HG02840 (cell line): Measurements from ENCODE around the gene C1orf198.

Source experiments
- ATAC-seq: cut with Tn5 transposase; IDR thresholded peaks from one replicate; pipeline ENCODE4 v1.9.1; 2021; ENCODE audit warnings: mild to moderate bottlenecking, moderate library complexity, moderate number of reproducible peaks; ENCODE audit not compliant: unreplicated experiment, low FRiP score

C1orf198 gene

DNA sequence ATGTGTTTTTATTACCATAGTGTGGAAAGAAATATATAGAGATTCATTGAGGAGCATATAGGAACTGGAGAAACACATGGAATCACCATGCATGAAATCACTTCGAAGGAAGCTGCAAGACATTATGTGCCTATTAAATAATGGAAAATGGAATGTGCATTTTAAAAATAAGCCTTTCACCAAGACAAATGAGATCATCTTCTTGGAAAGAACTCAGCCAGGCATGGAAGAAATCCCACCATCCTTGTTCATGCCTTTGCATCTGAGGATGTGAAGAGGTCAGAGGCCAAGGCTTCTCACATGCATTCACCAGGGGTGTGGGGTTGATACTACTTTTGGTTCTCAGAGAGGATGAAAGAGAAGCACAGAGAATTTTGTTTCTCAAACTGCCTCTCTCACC, 50.0 kb downstream of the C1orf198 start:
- no peak for ATAC-seq

DNA sequence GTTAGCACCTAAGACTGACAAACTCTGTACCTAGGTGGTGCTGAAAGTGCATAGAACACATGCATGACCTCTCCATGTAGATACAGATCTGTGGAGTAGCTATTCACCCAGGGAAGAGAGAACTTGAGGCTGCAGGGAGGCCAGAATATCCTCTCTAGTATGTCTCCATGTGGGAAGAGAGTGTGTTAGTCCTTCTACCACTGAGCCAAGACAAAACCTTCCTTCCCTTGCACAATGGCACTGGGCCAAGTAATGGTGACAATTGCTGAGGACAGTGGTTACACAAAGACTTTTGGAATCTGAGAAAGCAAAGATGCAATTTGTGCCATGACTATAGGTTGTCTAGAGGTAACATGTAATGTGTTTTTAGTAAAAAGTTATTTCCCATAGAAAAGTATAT, 52.3 kb downstream of the C1orf198 start:
- no peak for ATAC-seq

- ATAC-seq: no peak
These were observed 53.2 kb downstream of the C1orf198 start for GRCh38 chr1:230814949-230815692.

GRCh38 chr1:230812568-230812967, 55.8 kb downstream of the C1orf198 start:
- no peak for ATAC-seq

GRCh38 chr1:230809256-230809990, 58.9 kb downstream of the C1orf198 start:
- no peak for ATAC-seq

- no peak for ATAC-seq
These were observed 59.9 kb downstream of the C1orf198 start for GRCh38 chr1:230808281-230808872.

DNA sequence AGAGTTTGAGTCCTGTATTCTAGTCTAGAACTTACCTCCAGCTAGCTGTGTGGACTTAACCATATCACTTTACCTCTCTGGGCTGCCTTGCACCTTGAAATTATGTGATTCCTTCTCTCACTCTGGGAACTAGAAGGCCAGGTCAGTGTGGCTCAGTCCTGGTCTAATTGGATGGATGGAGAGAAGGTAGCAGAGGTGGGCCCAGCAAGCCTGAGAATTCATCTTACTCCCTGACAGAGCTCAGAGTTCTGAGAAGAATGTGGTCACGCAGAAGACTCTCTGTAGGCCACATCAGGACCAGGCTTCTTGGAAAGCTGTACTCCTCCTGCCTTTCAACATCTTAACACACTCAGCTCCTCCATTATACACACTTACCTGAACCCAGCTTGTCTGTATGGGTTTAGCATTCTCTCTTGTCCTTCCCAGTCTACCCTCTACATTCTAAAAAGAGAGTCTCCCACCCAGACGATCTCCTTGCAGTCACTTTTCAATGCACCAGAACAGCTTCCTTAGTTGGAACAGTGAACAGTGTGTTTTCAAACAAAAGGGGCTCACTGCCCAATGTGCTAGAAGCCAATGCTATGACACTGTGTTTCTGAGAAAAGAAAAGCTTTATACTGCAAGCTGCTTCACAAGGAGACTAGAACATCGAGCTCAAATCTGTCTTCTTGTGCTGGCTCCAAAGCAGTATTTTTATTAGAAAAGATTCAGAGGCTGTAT, 60.6 kb downstream of the C1orf198 start:
- ATAC-seq: no peak

DNA sequence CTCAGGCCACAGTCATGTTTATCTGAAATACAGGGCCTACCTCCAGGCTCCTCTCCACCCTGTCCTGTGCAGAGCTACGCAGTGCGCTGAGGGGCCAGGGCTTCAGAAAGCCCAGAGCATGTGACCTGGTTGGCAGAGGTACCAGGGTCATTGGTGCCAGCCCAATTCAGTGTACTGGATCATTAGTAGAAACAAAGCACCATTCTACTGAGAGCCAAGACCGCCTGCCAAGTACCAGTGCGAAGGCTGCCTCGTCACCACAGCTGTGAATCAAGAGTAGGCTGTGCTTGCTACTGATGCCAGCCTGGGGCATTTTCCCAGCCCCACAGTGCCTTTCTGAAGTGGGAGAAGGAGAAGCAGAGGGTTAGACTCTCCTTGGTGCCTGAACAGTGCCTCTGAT, 61.3 kb downstream of the C1orf198 start:
- ATAC-seq: no peak

GRCh38 chr1:230806552-230806951, 61.8 kb downstream of the C1orf198 start:
- ATAC-seq: no peak

GRCh38 chr1:230804396-230804795, 63.9 kb downstream of the C1orf198 start:
- no peak for ATAC-seq

- no peak for ATAC-seq
These were observed 67.2 kb downstream of the C1orf198 start for GRCh38 chr1:230800891-230801840.

- ATAC-seq: no peak
These were observed 69.8 kb downstream of the C1orf198 start for GRCh38 chr1:230798491-230798890.

- ATAC-seq: no peak
These were observed 70.4 kb downstream of the C1orf198 start for GRCh38 chr1:230797942-230798365.

GRCh38 chr1:230797376-230797920, 70.9 kb downstream of the C1orf198 start:
- ATAC-seq: no peak

GRCh38 chr1:230796626-230797025, 71.7 kb downstream of the C1orf198 start:
- ATAC-seq: no peak

- ATAC-seq: no peak
These were observed 73.3 kb downstream of the C1orf198 start for GRCh38 chr1:230794871-230795605.

DNA sequence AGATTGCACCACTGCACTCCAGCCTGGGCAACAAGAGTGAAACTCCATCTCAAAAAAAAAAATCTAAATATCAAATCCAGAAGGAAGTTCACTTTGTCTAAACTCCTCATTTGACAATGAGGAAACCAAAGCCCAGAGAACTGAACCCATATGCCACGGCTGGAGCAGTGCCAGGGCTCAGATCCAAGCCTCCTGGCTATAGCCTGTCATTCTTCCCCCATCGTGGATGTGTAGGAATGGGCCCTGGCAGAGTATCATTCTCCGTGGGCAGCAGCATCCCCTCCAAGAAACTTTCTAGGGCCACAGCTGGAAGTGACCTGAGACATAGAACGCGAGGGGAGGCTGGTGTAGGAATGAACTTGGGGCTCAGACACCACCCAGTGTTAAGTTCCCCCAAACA, 73.9 kb downstream of the C1orf198 start:
- no peak for ATAC-seq

- no peak for ATAC-seq
These were observed 74.9 kb downstream of the C1orf198 start for GRCh38 chr1:230793463-230793745.
